Measurements from ENCODE around the gene PRM3.

The PRM3 gene

GRCh38 chr16:11289202-11289601 lies 15.8 kb upstream of the PRM3 start:
- DNase-seq (ENCODE audit: low spot score in 2 of 2) = no peak
- Mint-ChIP-seq H3K4me1 (no peaks in the 10 kb centered on the region), H3K4me3 (no peak overlapping the region), H3K27ac (ENCODE audit: low read depth) (no peak overlapping the region), H3K9me3 (no peaks in the 10 kb centered on the region), H3K36me3 (ENCODE audit: insufficient read depth) (no peaks in the 10 kb centered on the region), H3K27me3 (peaks cover 81% of the 10 kb centered on the region)
- no peak for ATAC-seq (replicated peaks; ENCODE audit: extremely low read depth, poor library complexity, severe bottlenecking)

- no peak overlapping the region for H3K27ac Mint-ChIP-seq (ENCODE audit: low read depth)
- ATAC-seq (replicated peaks; ENCODE audit: extremely low read depth, poor library complexity, severe bottlenecking) (no peak), DNase-seq (ENCODE audit: low spot score in 2 of 2) (no peak)
- no peak overlapping the region for H3K4me3 Mint-ChIP-seq
- H3K27me3 Mint-ChIP-seq = peaks cover 51% of the 10 kb centered on the region
- H3K9me3 Mint-ChIP-seq = no peaks in the 10 kb centered on the region
- H3K4me1 Mint-ChIP-seq = no peaks in the 10 kb centered on the region
- H3K36me3 Mint-ChIP-seq (ENCODE audit: insufficient read depth) = no peaks in the 10 kb centered on the region
These were observed 12.4 kb upstream of the PRM3 start for GRCh38 chr16:11285842-11286241.

GRCh38 chr16:11283820-11284248 lies 10.4 kb upstream of the PRM3 start:
- no peak overlapping the region for H3K27ac Mint-ChIP-seq (ENCODE audit: low read depth)
- peaks cover 31% of the 10 kb centered on the region for H3K27me3 Mint-ChIP-seq
- no peak for DNase-seq (ENCODE audit: low spot score in 2 of 2)
- no peaks in the 10 kb centered on the region for H3K4me1 Mint-ChIP-seq
- no peaks in the 10 kb centered on the region for H3K9me3 Mint-ChIP-seq
- ATAC-seq (replicated peaks; ENCODE audit: extremely low read depth, poor library complexity, severe bottlenecking) = no peak
- H3K36me3 Mint-ChIP-seq (ENCODE audit: insufficient read depth) = no peaks in the 10 kb centered on the region
- no peak overlapping the region for H3K4me3 Mint-ChIP-seq

GRCh38 chr16:11280616-11281522 lies 7.4 kb upstream of the PRM3 start, which contains the start of gene PRM1:
PRM1 (minus strand) TSS chr16:11281330; CDS start chr16:11281238, 92 bp downstream.
- Mint-ChIP-seq H3K27ac (ENCODE audit: low read depth) (no peak within 1 kb of the TSS), H3K36me3 (ENCODE audit: insufficient read depth) (no peaks in the 10 kb centered on the region), H3K27me3 (peaks cover 11% of the 10 kb centered on the region), H3K9me3 (no peaks in the 10 kb centered on the region), H3K4me3 (no peak within 1 kb of the TSS), H3K4me1 (no peaks in the 10 kb centered on the region)
- DNase-seq (ENCODE audit: low spot score in 2 of 2) (no peak), ATAC-seq (replicated peaks; ENCODE audit: extremely low read depth, poor library complexity, severe bottlenecking) (no peak)

GRCh38 chr16:11278681-11279628 lies 5.5 kb upstream of the PRM3 start:
- no peaks in the 10 kb centered on the region for H3K4me1 Mint-ChIP-seq
- ATAC-seq (replicated peaks; ENCODE audit: extremely low read depth, poor library complexity, severe bottlenecking) (no peak), DNase-seq (ENCODE audit: low spot score in 2 of 2) (no peak)
- no peak overlapping the region for H3K4me3 Mint-ChIP-seq
- peaks cover 10% of the 10 kb centered on the region for H3K27me3 Mint-ChIP-seq
- H3K36me3 Mint-ChIP-seq (ENCODE audit: insufficient read depth) = no peaks in the 10 kb centered on the region
- H3K27ac Mint-ChIP-seq (ENCODE audit: low read depth) = no peak overlapping the region
- no peaks in the 10 kb centered on the region for H3K9me3 Mint-ChIP-seq

- ATAC-seq (replicated peaks; ENCODE audit: extremely low read depth, poor library complexity, severe bottlenecking) (no peak), DNase-seq (ENCODE audit: low spot score in 2 of 2) (no peak)
- Mint-ChIP-seq H3K9me3 (no peaks in the 10 kb centered on the region), H3K4me1 (no peaks in the 10 kb centered on the region), H3K4me3 (no peak overlapping the region), H3K27me3 (peaks cover 10% of the 10 kb centered on the region), H3K36me3 (ENCODE audit: insufficient read depth) (no peaks in the 10 kb centered on the region), H3K27ac (ENCODE audit: low read depth) (no peak overlapping the region)
These were observed 4.3 kb upstream of the PRM3 start for GRCh38 chr16:11277607-11278337.

GRCh38 chr16:11276896-11277593 lies 3.6 kb upstream of the PRM3 start:
- H3K36me3 Mint-ChIP-seq (ENCODE audit: insufficient read depth) = no peaks in the 10 kb centered on the region
- no peak for DNase-seq (ENCODE audit: low spot score in 2 of 2)
- no peak for ATAC-seq (replicated peaks; ENCODE audit: extremely low read depth, poor library complexity, severe bottlenecking)
- no peak overlapping the region for H3K27ac Mint-ChIP-seq (ENCODE audit: low read depth)
- H3K4me3 Mint-ChIP-seq = no peak overlapping the region
- H3K9me3 Mint-ChIP-seq = no peaks in the 10 kb centered on the region
- H3K4me1 Mint-ChIP-seq = no peaks in the 10 kb centered on the region
- H3K27me3 Mint-ChIP-seq = peaks cover 10% of the 10 kb centered on the region

- H3K4me3 Mint-ChIP-seq = no peak within 1 kb of the TSS
- no peak for DNase-seq (ENCODE audit: low spot score in 2 of 2)
- H3K27ac Mint-ChIP-seq (ENCODE audit: low read depth) = no peak within 1 kb of the TSS
- H3K4me1 Mint-ChIP-seq = no peaks in the 10 kb centered on the region
- H3K36me3 Mint-ChIP-seq (ENCODE audit: insufficient read depth) = no peaks in the 10 kb centered on the region
- ATAC-seq (replicated peaks; ENCODE audit: extremely low read depth, poor library complexity, severe bottlenecking) = no peak
- H3K27me3 Mint-ChIP-seq = peaks cover 10% of the 10 kb centered on the region
- no peaks in the 10 kb centered on the region for H3K9me3 Mint-ChIP-seq
These were observed 2.9 kb upstream of the PRM3 start, which contains the start of gene PRM2 for GRCh38 chr16:11276143-11276895. PRM2 (minus strand) TSS chr16:11276480; CDS start chr16:11276370, 110 bp downstream.

- no peak for ATAC-seq (replicated peaks; ENCODE audit: extremely low read depth, poor library complexity, severe bottlenecking)
- Mint-ChIP-seq H3K4me3 (no peak overlapping the region), H3K4me1 (no peaks in the 10 kb centered on the region), H3K36me3 (ENCODE audit: insufficient read depth) (no peaks in the 10 kb centered on the region), H3K27me3 (peaks cover 10% of the 10 kb centered on the region), H3K9me3 (no peaks in the 10 kb centered on the region), H3K27ac (ENCODE audit: low read depth) (no peak overlapping the region)
- DNase-seq (ENCODE audit: low spot score in 2 of 2) = no peak
These were observed 1.5 kb upstream of the PRM3 start for GRCh38 chr16:11274964-11275363.

- H3K4me1 Mint-ChIP-seq = no peaks in the 10 kb centered on the region
- no peaks in the 10 kb centered on the region for H3K9me3 Mint-ChIP-seq
- H3K36me3 Mint-ChIP-seq (ENCODE audit: insufficient read depth) = no peaks in the 10 kb centered on the region
- H3K27ac Mint-ChIP-seq (ENCODE audit: low read depth) = no peak overlapping the region
- peaks cover 10% of the 10 kb centered on the region for H3K27me3 Mint-ChIP-seq
- ATAC-seq (replicated peaks; ENCODE audit: extremely low read depth, poor library complexity, severe bottlenecking) = no peak
- no peak overlapping the region for H3K4me3 Mint-ChIP-seq
- DNase-seq (ENCODE audit: low spot score in 2 of 2) = no peak
These were observed 394 bp upstream of the PRM3 start for GRCh38 chr16:11273721-11274324.

- peaks cover 7% of the 10 kb centered on the region for H3K27me3 Mint-ChIP-seq
- no peaks in the 10 kb centered on the region for H3K4me1 Mint-ChIP-seq
- H3K4me3 Mint-ChIP-seq = no peak overlapping the region
- H3K9me3 Mint-ChIP-seq = no peaks in the 10 kb centered on the region
- no peak for ATAC-seq (replicated peaks; ENCODE audit: extremely low read depth, poor library complexity, severe bottlenecking)
- H3K36me3 Mint-ChIP-seq (ENCODE audit: insufficient read depth) = no peaks in the 10 kb centered on the region
- no peak for DNase-seq (ENCODE audit: low spot score in 2 of 2)
- H3K27ac Mint-ChIP-seq (ENCODE audit: low read depth) = no peak overlapping the region
These were observed 945 bp downstream of the PRM3 start for GRCh38 chr16:11272484-11272883.
